H9 (cell line): ENCODE measurements around the gene PCSK9. TPM values are rescaled to one million over a fixed set of nuclear protein-coding genes. Genes with fewer than 3 reads are reported as not detected.

Experiments
- DNase-seq: peaks from one replicate; pipeline ENCODE4 v3.0.0-alpha.2; 2017
- H2AFZ ChIP-seq: one replicate; pipeline ENCODE4 v1.6.1; 2013; ENCODE audit warnings: mild to moderate bottlenecking, low read length, control low read depth, moderate library complexity
- H2AK5ac ChIP-seq: 2 replicates; pipeline ENCODE4 v1.6.1; 2013; ENCODE audit warnings: low read length, control low read depth, mixed read lengths; ENCODE audit not compliant: insufficient read length
- H2BK120ac ChIP-seq: one replicate; pipeline ENCODE4 v1.6.1; 2013; ENCODE audit warnings: low read depth, mild to moderate bottlenecking, low read length, control low read depth, inconsistent platforms; ENCODE audit not compliant: poor library complexity, severe bottlenecking
- H2BK12ac ChIP-seq: 2 replicates; pipeline ENCODE4 v1.6.1; 2013; ENCODE audit warnings: low read length, control low read depth, mixed read lengths, low read depth; ENCODE audit not compliant: insufficient read length
- H2BK15ac ChIP-seq: 2 replicates; pipeline ENCODE4 v1.6.1; 2013; ENCODE audit warnings: low read depth, low read length, control low read depth
- H2BK20ac ChIP-seq: one replicate; pipeline ENCODE4 v1.6.1; 2013; ENCODE audit warnings: low read depth, mild to moderate bottlenecking, low read length, control low read depth, inconsistent platforms; ENCODE audit not compliant: poor library complexity, severe bottlenecking
- H2BK5ac ChIP-seq: 2 replicates; pipeline ENCODE4 v1.6.1; 2013; ENCODE audit warnings: low read length, control low read depth, mixed read lengths; ENCODE audit not compliant: insufficient read length
- H3K14ac ChIP-seq: 2 replicates; pipeline ENCODE4 v1.6.1; 2013; ENCODE audit warnings: low read length, control low read depth; ENCODE audit not compliant: insufficient read depth
- H3K18ac ChIP-seq: 2 replicates; pipeline ENCODE4 v1.6.1; 2013; ENCODE audit warnings: low read depth, mild to moderate bottlenecking, mixed read lengths, low read length, control low read depth; ENCODE audit not compliant: insufficient read length
- H3K23ac ChIP-seq: 2 replicates; pipeline ENCODE4 v1.6.1; 2013; ENCODE audit warnings: low read length, control low read depth, mixed read lengths, low read depth; ENCODE audit not compliant: insufficient read length
- H3K23me2 ChIP-seq: 2 replicates; pipeline ENCODE4 v1.6.1; 2013; ENCODE audit warnings: low read depth, mild to moderate bottlenecking, mixed read lengths, low read length, control low read depth; ENCODE audit not compliant: insufficient read length, poor library complexity, severe bottlenecking
- H3K27ac ChIP-seq: 2 replicates; pipeline ENCODE4 v1.5.1; 2013; ENCODE audit warnings: low read length, control low read depth, mixed read lengths, low read depth; ENCODE audit not compliant: insufficient read length
- H3K27me3 ChIP-seq: 2 replicates; pipeline ENCODE4 v1.6.1; 2013; ENCODE audit warnings: low read length, control low read depth, inconsistent platforms; ENCODE audit not compliant: insufficient read depth
- H3K4ac ChIP-seq: 2 replicates; pipeline ENCODE4 v1.6.1; 2013; ENCODE audit warnings: low read depth, mild to moderate bottlenecking, control low read depth, inconsistent platforms, low read length, moderate library complexity
- H3K4me1 ChIP-seq: 2 replicates; pipeline ENCODE4 v1.6.1; 2013; ENCODE audit warnings: low read length, control low read depth, inconsistent platforms; ENCODE audit not compliant: insufficient read depth
- H3K4me2 ChIP-seq: 2 replicates; pipeline ENCODE4 v1.6.1; 2013; ENCODE audit warnings: low read length, control low read depth, mixed read lengths; ENCODE audit not compliant: insufficient read length, insufficient read depth
- H3K56ac ChIP-seq: 2 replicates; pipeline ENCODE4 v1.6.1; 2013; ENCODE audit warnings: low read depth, mild to moderate bottlenecking, mixed read lengths, low read length, control low read depth; ENCODE audit not compliant: insufficient read length
- H3K79me1 ChIP-seq: 2 replicates; pipeline ENCODE4 v1.6.1; 2013; ENCODE audit warnings: low read depth, mild to moderate bottlenecking, moderate library complexity, low read length, control low read depth, inconsistent platforms; ENCODE audit not compliant: insufficient read depth, poor library complexity, severe bottlenecking
- H3K79me2 ChIP-seq: 2 replicates; pipeline ENCODE4 v1.6.1; 2013; ENCODE audit warnings: low read length, control low read depth, inconsistent platforms; ENCODE audit not compliant: insufficient read depth
- H3K9ac ChIP-seq: 2 replicates; pipeline ENCODE4 v1.6.1; 2013; ENCODE audit warnings: low read length, control low read depth, mixed read lengths; ENCODE audit not compliant: insufficient read length; ENCODE audit errors: extremely low read depth
- H3K9me3 ChIP-seq: one replicate; pipeline ENCODE4 v1.6.1; 2013; ENCODE audit warnings: low read depth, low read length, inconsistent platforms; ENCODE audit not compliant: control insufficient read depth
- H3T11ph ChIP-seq: one replicate; pipeline ENCODE4 v1.6.1; 2013; ENCODE audit warnings: mild to moderate bottlenecking, low read length, control low read depth, inconsistent platforms
- H4K20me1 ChIP-seq: one replicate; pipeline ENCODE4 v1.6.1; 2013; ENCODE audit not compliant: control insufficient read depth, insufficient read length, insufficient read depth
- H4K5ac ChIP-seq: 2 replicates; pipeline ENCODE4 v1.6.1; 2013; ENCODE audit warnings: low read depth, mild to moderate bottlenecking, mixed read lengths, low read length, control low read depth; ENCODE audit not compliant: insufficient read length
- H4K8ac ChIP-seq: replicated peaks from 2 replicates; pipeline ENCODE4 v1.6.1; 2013; ENCODE audit warnings: low read length, control low read depth, mixed read lengths, low read depth; ENCODE audit not compliant: insufficient read length
- H4K91ac ChIP-seq: 2 replicates; pipeline ENCODE4 v1.6.1; 2013; ENCODE audit warnings: low read depth, mild to moderate bottlenecking, moderate library complexity, mixed read lengths, low read length, control low read depth; ENCODE audit not compliant: insufficient read length
- H3K27ac Mint-ChIP-seq, 3 experiments: 2 replicates in 2 of 3; 3 replicates in 1 of 3; pipeline ENCODE4 v1.8.0; 2020 to 2021; ENCODE audit warnings: mixed read lengths in 3 of 3, mild to moderate bottlenecking in 1 of 3, moderate library complexity in 1 of 3
- H3K27me3 Mint-ChIP-seq: 2 replicates; pipeline ENCODE4 v1.8.0; 2021; ENCODE audit warnings: low read depth, mild to moderate bottlenecking, moderate library complexity, mixed read lengths
- H3K36me3 Mint-ChIP-seq, 3 experiments: 2 replicates in 2 of 3; 3 replicates in 1 of 3; pipeline ENCODE4 v1.8.0; 2020 to 2021; ENCODE audit warnings: low read depth in 3 of 3, mixed read lengths in 3 of 3; ENCODE audit not compliant: insufficient read depth in 1 of 3
- H3K4me1 Mint-ChIP-seq, 2 experiments: 2 replicates each; pipeline ENCODE4 v1.8.0; 2020; ENCODE audit warnings: mixed read lengths in 2 of 2
- H3K4me3 Mint-ChIP-seq, 2 experiments: 2 replicates in 1 of 2; 3 replicates in 1 of 2; pipeline ENCODE4 v1.8.0; 2020 to 2021; ENCODE audit warnings: mild to moderate bottlenecking in 2 of 2, mixed read lengths in 2 of 2, moderate library complexity in 1 of 2
- H3K9me3 Mint-ChIP-seq, 2 experiments: 2 replicates in 1 of 2; 3 replicates in 1 of 2; pipeline ENCODE4 v1.8.0; 2020; ENCODE audit warnings: mild to moderate bottlenecking in 2 of 2, mixed read lengths in 2 of 2, moderate library complexity in 1 of 2
- CTCF ChIP-seq: fragments of 200-600 bp; sonication (generic); conservative IDR thresholded peaks from 3 replicates; pipeline ENCODE4 v1.8.0; 2021; ENCODE audit warnings: antibody characterized with exemption, mild to moderate bottlenecking
- WGBS: extraction: QIAGEN DNeasy Blood & Tissue Kit; methylation state at CpG from one replicate; pipeline ENCODE4 v1.1.7; 2013; ENCODE audit warnings: missing lambda C conversion rate, low lambda C conversion rate, mixed read lengths; ENCODE audit not compliant: insufficient read length; ENCODE audit errors: extremely low coverage; 5-methylcytosine and 5-hydroxymethylcytosine counted together
- total RNA-seq: library from RNA; stranded (reverse); gene quantifications from 2 replicates; pipeline ENCODE4 v1.2.1, GENCODE V29; 2021

PCSK9 gene
- total RNA-seq, 1 experiment from 2014 or later: 75.1 TPM

GRCh38 chr1:55078470-55078869 lies 39.1 kb downstream of the PCSK9 start:
- H2BK20ac ChIP-seq: no peak overlapping the region
- H4K5ac ChIP-seq: no peak overlapping the region
- H3K23me2 ChIP-seq: no peaks in the 10 kb centered on the region
- no peaks in the 10 kb centered on the region for H3K27me3 Mint-ChIP-seq
- no peak overlapping the region for H3K14ac ChIP-seq
- H2AK5ac ChIP-seq: no peak overlapping the region
- H3K79me2 ChIP-seq: no peaks in the 10 kb centered on the region
- H3K9me3 Mint-ChIP-seq: no peaks in the 10 kb centered on the region
- no peak overlapping the region for H3K4me3 Mint-ChIP-seq
- no peaks in the 10 kb centered on the region for H3K27me3 ChIP-seq
- no peak overlapping the region for H2AFZ ChIP-seq
- no peak overlapping the region for H3K4ac ChIP-seq
- no peak overlapping the region for H3T11ph ChIP-seq
- no peak overlapping the region for H4K8ac ChIP-seq
- H2BK12ac ChIP-seq: no peak overlapping the region
- H2BK5ac ChIP-seq: no peak overlapping the region
- H3K9me3 ChIP-seq: no peaks in the 10 kb centered on the region
- H4K20me1 ChIP-seq: no peaks in the 10 kb centered on the region
- peaks cover 18 to 88% (median 44%) of the 10 kb centered on the region in 3 experiments; a peak in 6 of 7 replicates for H3K36me3 Mint-ChIP-seq
- H3K4me1 Mint-ChIP-seq: peaks cover 10% of the 10 kb centered on the region in 2 experiments; a peak in 3 of 4 replicates
- TF ChIP-seq CTCF: no peak
- no peak overlapping the region for H3K23ac ChIP-seq
- H2BK120ac ChIP-seq: no peak overlapping the region
- no peak overlapping the region for H3K18ac ChIP-seq
- no peak overlapping the region for H3K9ac ChIP-seq
- no peaks in the 10 kb centered on the region for H3K4me1 ChIP-seq
- no peak overlapping the region for H3K27ac Mint-ChIP-seq
- H3K56ac ChIP-seq: no peak overlapping the region
- no peak overlapping the region for H3K27ac ChIP-seq
- no peak overlapping the region for H3K4me2 ChIP-seq
- H2BK15ac ChIP-seq: no peak overlapping the region
- no peak for DNase-seq
- H4K91ac ChIP-seq: no peak overlapping the region
- no CpG with 5 or more reads among the region's 3 CpGs for WGBS
- no peaks in the 10 kb centered on the region for H3K79me1 ChIP-seq
